C1 segment of cervical spinal cord (tissue), 14 donors: ENCODE data around the gene SULT2B1.
"Not testable (repeated sequence)": the region's sequence is repeated elsewhere in the genome, so short reads cannot be mapped to it uniquely, and the experiment has no call there.

Experiments used
- DNase-seq, 14 donors: peaks; one replicate each; lab custom pipeline; 2025; lab: John Stamatoyannopoulos, UW

The SULT2B1 gene

DNA sequence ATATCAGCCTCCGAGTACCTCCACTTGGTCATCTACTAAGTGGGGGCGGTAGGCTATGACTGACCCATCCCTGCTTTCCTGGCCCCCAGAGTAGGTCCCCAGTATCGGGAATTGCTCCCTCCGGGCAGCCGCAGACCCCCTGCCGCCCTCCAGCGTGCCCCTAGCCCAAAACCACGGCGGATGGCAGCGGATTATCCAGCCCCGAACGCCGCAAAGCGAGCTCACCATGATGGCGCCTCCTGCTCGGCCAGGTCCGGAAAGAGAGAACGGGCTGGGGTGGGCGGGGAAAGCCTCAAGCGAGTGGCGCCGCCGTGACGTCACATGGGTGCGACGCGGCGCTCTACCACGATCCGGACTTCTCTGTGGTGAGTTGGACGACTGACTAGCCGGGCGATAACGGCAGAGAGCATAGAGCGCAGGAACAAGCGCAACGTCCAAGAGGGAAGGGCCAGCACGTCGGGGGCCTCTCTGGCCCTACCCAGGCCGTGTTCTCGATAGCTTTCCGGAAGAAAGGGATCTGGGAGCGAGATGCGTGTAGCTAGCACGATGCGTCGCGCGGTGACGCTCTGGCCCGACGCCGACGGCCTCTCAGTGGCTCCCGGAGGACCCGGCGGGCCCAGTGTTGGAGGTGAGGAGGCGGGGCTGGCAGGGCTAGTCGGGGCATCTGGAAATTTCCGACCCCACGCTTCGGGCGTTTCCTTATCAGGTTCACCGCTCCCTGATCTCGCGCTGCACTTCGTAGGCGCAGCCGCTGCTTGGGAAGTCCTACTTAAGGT is 67.1 kb downstream of the SULT2B1 start, which contains the start of the genes RPL18 and SPHK2:
Gene RPL18 (minus strand): TSS at position 263 of the 776 bp plus-strand sequence. CDS start 35 bp downstream, at position 228.
Gene SPHK2 (plus strand): TSS at position 591 of the 776 bp plus-strand sequence. CDS start 1,009 bp downstream, outside the sequence.
- peak; percentile 95 to 100 (median 99) for DNase-seq

DNA sequence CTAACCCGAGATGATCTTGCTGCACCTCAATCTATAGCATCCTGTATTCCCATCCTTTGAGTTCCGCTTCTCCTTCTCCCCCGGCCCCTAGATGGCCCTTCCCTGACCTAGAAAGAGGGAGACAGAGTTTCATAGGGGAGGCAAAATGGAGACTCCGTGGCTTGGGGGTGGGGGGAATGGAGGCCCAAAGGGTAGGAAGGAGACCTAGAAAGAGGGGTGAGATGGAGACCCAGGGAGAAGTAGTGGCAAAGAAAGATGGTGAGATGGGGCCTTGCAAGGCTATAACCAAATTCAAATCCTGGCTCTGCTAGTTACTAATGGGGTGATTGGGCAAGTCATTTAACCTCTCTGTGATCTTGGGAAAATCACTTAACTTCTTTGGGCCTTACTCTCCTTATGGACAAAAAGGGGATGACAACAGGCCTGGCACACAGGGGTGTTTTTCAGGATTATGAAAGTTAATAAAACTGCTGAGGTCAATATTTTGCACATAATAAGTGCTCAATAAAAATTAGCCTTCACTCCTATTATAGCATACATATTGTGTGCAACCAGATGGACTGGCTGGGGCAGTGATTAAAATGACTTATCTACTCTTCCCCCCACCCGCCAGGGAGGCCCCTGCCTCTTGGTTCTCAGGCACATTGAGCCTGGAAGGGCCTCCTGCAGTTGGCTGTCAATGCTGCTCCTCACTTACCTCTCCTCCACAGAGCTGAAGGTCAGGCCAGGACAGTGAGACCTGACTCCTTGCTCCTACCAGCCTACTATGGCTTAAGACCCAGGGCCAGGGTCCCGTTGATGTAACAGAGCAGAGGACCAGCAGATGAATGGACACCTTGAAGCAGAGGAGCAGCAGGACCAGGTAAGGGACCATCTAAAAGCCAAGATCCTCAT is 68.0 kb downstream of the SULT2B1 start:
- no peak for DNase-seq

DNA sequence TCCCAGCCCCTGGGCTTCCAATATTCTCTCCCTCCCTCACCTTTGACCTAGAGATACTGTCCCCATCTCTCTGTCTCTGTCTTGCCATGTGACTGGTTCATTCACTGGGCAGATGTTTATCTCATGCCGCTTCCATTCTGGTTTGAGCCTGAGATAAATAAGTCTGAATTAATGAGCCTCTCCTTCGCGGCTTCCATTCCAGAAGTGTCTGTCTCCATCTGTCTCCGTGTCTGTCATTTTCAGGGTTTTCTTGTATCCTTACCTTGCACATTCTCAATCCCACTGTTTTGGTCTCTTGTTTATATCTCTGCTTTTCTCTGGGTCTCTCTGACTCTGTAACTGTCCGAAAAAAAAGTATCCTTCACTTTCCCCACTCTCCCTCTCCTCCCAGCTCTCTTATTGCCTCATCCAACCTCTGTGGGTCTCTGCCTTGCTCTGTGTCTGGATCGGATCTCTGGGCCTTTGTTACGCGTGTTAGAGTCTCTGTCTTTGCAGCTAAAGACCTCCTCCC is 71.6 kb downstream of the SULT2B1 start:
- peak in 1 of 14 donors; percentile 24 for DNase-seq

DNA sequence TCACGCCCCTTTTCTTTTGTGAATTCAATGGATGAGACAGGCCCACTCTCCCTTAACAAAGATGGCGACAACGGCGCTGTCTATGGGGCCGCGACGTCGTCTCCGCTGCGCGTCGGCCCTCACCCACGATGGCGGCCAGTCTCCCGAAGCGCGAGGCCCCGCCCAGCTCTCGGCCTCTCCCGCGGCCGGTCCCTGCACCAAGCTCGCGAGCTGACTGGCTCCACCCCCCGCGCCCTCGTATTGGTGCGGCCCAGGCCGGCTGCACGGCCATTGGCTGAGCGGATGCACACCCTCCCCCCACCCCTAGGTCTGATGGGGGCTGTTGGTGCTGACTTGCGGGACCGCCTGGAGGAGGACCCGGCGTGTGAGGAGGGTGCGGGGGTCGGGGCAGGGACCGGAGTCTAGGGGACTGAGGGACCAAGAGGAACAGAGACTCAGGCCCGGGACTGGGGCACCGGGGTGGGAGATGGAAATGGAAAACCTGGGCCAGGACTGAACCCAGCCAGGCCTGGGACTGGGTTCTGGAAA is 72.2 kb downstream of the SULT2B1 start:
- DNase-seq, result peak; percentile 61 to 99 (median 96)

DNA sequence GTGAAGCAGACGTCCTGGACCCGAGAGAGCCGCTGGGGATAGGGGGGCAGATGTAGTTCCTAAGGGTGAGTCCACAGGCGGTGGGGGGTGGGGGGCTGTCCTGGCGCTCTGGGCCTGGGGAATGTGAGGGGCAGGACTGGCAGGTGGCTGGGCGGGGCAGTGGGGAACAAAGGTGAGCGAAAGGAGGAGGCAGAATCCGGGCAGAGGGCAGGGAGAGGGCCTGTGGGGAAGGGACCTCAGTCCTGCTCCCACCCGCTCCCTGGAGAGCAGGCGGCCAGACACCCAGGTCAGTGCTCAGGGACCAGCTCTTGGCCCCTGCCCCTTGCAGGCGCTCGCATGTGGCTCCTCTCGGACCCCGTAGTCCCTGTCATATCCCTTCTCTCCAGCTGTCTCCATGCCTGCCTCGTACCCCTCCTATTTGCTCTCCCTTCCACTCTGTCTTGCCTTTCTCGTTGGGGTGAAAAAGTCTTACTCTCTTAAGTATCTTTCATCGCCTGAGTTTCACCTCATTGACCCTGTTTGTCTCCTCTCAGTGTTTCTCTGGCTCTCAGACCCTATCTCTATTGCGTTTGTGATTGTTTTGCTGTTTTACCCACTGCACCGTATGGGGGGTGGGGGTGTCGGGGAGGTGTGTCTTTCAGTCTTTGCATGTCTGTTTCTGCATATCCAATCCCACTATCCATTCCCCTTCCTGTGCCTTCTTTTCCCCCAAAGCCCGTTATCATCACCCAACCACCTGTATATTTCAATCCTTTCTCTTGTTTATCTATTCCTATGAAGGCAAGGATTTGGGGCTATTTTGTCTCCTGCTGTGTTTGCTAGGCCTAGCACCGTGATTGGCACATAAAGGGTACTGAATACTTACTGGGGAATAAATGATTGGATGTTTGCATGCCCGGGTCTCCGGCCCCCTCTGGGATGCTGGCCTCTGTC is 73.1 kb downstream of the SULT2B1 start:
- no peak for DNase-seq

DNA sequence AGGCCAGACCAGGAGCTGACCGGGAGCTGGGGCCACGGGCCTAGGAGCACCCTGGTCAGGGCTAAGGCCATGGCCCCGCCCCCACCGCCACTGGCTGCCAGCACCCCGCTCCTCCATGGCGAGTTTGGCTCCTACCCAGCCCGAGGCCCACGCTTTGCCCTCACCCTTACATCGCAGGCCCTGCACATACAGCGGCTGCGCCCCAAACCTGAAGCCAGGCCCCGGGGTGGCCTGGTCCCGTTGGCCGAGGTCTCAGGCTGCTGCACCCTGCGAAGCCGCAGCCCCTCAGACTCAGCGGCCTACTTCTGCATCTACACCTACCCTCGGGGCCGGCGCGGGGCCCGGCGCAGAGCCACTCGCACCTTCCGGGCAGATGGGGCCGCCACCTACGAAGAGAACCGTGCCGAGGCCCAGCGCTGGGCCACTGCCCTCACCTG is 73.9 kb downstream of the SULT2B1 start:
- DNase-seq, result no peak

DNA sequence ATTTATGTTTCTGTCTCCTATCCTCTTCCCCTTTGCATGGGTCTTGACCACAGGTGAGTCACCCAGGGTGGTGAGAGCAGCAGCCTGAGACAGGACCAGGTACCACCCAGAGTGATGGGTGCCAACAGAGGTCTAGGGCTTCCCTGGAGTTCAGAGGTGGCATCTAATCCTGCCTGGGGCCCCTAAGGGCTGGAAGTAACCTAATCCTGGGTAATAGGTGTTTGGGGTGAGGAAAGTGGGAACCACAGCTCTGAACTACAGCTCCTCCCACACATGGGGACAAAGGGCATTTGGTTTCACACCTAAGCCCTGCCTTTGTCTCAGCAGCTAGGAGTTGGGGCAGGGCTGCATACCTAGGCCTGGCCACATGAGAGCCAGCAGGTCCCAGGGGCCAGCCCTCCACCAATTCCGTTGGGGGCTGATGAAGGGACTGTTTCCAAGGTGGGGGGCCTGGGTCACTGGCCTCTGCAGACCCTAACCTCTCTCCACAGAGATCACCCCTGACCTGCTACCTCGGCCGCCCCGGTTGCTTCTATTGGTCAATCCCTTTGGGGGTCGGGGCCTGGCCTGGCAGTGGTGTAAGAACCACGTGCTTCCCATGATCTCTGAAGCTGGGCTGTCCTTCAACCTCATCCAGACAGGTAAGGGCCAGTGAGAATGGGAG is 75.4 kb downstream of the SULT2B1 start:
- DNase-seq, result no peak

DNA sequence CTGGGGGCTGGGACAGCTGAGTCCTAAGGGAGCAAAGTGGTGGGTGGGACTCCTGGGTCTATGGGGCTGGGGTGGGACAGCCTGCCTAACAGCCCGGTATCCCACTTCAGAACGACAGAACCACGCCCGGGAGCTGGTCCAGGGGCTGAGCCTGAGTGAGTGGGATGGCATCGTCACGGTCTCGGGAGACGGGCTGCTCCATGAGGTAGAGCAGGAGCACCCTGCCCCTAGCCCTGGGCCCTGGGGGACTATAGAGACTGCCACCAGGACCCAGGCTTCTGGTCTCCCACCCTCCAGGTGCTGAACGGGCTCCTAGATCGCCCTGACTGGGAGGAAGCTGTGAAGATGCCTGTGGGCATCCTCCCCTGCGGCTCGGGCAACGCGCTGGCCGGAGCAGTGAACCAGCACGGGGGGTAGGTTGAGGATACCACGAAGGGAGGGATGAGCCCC is 75.9 kb downstream of the SULT2B1 start:
- DNase-seq, result no peak

DNA sequence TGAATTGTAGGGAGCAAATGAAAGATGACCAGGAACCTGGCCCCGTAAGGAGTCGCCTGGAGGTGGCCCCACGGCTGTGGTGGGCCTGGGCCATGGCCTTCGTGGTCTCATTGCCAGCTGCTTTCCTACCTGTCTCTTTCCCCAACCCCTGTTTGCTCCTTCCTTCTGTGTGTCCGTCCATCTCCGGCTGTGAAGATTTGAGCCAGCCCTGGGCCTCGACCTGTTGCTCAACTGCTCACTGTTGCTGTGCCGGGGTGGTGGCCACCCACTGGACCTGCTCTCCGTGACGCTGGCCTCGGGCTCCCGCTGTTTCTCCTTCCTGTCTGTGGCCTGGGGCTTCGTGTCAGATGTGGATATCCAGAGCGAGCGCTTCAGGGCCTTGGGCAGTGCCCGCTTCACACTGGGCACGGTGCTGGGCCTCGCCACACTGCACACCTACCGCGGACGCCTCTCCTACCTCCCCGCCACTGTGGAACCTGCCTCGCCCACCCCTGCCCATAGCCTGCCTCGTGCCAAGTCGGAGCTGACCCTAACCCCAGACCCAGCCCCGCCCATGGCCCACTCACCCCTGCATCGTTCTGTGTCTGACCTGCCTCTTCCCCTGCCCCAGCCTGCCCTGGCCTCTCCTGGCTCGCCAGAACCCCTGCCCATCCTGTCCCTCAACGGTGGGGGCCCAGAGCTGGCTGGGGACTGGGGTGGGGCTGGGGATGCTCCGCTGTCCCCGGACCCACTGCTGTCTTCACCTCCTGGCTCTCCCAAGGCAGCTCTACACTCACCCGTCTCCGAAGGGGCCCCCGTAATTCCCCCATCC is 76.7 kb downstream of the SULT2B1 start:
- no peak for DNase-seq

DNA sequence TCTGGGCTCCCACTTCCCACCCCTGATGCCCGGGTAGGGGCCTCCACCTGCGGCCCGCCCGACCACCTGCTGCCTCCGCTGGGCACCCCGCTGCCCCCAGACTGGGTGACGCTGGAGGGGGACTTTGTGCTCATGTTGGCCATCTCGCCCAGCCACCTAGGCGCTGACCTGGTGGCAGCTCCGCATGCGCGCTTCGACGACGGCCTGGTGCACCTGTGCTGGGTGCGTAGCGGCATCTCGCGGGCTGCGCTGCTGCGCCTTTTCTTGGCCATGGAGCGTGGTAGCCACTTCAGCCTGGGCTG is 77.3 kb downstream of the SULT2B1 start:
- no peak for DNase-seq

DNA sequence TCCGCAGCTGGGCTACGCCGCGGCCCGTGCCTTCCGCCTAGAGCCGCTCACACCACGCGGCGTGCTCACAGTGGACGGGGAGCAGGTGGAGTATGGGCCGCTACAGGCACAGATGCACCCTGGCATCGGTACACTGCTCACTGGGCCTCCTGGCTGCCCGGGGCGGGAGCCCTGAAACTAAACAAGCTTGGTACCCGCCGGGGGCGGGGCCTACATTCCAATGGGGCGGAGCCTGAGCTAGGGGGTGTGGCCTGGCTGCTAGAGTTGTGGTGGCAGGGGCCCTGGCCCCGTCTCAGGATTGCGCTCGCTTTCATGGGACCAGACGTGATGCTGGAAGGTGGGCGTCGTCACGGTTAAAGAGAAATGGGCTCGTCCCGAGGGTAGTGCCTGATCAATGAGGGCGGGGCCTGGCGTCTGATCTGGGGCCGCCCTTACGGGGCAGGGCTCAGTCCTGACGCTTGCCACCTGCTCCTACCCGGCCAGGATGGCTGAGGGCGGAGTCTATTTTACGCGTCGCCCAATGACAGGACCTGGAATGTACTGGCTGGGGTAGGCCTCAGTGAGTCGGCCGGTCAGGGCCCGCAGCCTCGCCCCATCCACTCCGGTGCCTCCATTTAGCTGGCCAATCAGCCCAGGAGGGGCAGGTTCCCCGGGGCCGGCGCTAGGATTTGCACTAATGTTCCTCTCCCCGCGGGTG is 77.8 kb downstream of the SULT2B1 start:
- peak in 4 of 14 donors; percentile 40 to 69 (median 54) for DNase-seq

DNA sequence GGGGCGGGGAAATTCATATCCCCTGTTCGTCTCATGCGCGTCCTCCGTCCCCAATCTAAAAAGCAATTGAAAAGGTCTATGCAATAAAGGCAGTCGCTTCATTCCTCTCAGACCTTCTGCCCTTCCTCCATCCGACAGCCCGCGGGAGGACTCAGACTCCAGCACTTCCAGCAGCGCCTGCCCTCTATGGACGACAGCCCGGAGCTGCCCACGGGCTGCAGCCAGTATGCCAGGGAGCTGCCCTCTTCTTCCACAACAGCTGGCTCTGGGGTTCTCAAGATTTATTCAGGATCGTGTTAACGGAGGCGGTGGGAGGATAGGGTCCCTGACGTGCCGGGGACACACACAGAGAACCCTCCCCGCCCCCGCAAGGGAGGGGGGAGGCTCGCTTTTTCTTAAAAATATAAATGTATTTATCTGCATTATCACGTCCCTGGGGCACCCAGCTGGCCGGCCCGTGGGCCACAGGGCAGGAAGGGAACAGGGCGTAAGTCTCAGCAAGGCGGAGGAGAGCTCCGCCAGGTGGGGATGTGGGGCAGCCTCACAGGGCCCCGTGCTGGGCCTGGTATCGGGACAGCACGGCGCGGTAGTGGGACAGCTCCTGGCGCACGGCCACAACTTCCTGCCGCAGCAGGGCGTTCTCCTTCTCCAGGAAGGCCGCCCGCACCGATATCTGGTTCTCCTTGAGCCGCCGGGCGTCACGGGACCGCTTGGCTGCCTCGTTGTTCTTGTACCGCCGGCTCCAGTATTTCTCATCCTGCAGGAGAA is 78.5 kb downstream of the SULT2B1 start:
- DNase-seq, result peak in 5 of 14 donors; percentile 34 to 58 (median 39)

DNA sequence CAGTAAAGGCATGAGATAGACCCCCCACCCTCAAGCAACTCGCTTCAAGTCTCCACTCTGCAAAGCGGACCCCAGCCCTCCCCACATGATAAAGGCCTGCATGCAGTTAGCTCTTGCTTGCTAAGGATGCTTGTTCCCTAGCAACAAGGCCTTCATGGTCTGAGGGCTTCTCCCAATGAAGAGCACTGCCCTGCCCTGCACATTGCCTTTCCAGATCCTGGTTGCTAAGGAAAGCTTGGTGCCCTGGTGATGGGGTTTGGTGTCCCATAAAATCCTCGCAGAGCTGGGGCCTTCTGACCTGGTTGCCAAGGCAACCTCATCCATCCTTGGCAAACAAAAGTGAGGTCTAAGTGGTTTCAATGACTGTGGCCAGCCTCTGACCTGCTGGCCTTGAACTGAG is 79.3 kb downstream of the SULT2B1 start:
- DNase-seq, result peak in 1 of 14 donors; percentile 7

DNA sequence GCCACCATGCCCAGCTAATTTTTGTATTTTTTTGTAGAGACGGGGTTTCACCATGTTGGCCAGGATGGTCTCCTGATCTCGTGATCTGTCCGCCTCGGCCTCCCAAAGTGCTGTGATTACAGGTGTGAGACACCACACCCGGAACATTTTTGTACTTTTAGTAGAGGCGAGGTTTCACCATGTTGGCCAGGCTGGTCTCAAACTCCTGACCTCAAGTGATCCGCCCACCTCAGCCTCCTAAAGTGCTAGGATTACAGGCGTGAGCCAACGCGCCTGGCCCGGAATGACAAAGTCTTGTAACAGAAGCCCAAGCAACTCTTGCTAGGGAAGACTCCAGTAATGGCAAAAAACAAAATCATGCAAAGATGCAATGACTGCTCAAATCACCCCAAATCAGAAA is 80.3 kb downstream of the SULT2B1 start:
- not testable (repeated sequence) for DNase-seq

DNA sequence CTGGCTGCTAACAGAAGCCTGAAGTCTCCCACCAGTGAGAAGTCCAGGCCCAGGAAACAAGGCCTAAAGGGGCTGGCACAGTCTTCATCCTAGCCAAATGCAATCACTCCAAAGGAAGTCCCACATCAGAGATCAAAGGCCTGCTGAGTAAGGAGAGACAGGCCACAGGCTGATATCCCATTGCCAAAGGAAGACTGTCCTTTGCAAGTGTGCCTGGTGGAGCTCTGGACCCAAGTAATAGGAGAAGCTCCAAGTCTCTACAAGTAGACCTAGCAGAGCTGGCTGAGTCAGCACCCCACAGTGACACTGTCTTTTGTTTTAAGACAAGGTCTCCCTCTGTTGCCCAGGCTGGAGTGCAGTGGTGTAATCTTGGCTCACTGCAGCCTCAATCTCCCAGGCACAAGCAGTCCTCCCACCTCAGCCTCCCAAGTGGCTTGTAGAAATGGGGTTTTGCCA is 80.7 kb downstream of the SULT2B1 start:
- no peak for DNase-seq

DNA sequence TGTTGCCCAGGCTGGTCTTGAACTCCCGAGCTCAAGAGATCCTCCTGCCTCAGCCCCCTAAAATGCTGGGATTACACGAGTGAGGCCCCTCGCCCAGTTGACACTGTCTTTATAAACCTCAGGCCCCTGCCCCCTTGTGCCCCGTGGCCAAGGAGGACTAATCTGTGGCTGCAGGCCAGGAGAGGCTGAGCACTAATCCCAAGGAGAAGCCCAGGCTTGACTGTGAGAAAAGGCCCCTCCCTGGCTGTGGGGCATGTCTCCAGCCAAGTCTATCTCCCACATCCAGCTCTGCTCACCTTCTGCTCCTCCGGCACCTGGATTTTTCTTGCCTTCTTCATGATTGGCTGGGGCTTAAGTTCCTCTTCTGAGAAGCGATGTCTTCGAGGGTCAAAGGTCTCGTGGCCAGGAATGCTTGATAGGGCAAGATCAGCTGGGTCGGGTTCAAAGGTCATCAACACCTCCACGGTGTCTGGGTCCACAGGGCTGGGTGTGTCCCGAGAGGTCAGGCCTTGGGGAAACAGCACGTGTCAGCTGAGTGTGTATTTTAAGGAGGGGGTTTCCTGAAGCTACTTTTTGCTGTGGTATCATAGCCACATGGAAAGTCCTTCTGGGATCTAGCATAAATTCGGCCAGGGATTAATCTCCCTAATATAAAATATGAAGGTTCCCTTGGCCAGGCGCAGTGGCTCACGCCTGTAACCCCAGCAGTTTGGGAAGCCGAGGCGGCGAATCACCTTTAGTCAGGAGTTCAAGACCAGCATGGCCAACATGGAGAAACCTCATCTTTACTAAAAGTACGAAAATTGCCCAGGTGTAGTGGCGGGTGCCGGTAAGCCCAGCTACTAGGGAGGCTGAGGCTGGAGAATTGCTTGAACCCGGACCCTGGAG is 81.4 kb downstream of the SULT2B1 start:
- no peak for DNase-seq

DNA sequence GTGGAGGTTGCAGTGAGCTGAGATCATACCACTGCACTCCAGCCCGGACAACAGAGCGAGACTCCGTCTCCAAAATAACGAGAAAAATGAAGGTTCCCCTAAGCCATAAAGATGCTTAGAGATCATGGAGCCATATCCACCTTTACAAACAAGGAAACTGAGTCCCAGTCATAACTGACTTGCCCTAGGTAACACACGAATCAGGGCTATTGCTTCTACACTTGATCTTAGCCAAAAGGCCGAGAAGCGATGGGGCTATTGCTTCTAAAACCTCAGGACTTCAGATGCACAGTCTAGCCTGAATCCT is 82.0 kb downstream of the SULT2B1 start:
- no peak for DNase-seq
